Activated naive CD4-positive, alpha-beta T cell (primary cell): ENCODE results near the gene VAMP8.
A peak's percentile ranks its signal among the peaks of the same experiment; 100 is the strongest.
"Not testable (repeated sequence)": the region's sequence is repeated elsewhere in the genome, so short reads cannot be mapped to it uniquely, and the experiment has no call there.

ENCODE experiments used
- DNase-seq, 4 experiments: peaks; one replicate each; lab custom pipeline; 2025; lab: John Stamatoyannopoulos, UW

VAMP8 gene

DNA sequence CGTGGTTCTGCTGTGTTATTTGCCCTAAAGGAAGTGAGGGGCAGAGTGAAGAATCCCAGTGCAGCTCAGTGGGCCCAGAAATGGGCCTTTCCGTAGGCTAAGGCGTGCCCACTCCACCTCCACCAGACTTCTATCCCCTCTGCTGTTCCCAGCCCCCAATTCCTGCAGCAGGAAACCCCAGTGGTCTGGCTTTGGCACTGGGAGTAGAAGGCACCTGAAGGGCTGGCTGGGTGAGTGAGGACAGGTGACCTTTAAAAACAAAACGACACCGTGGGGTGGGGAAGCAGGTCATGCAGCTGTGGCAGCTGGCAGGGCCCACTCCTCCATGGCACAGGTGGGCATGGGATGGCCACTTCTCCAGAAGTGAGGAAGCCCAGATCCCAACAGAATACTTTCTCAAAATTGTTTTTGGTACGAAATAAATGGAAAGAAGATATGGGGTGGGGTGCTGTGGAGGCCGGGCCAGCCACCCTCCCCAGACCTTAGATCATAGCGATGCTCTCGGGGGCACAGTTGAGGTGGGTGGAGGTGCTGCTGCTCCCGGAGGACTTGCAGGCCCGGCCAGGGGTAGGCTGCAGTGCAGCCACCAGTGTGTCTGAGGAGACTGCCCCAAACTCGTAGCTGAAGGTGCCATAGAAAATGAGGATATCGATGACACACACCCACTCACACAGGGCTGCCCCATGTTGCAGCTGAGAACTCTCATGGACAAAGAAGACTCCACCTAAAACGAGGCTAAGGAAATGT, 21.4 kb downstream of the VAMP8 start:
- no peak for DNase-seq

DNA sequence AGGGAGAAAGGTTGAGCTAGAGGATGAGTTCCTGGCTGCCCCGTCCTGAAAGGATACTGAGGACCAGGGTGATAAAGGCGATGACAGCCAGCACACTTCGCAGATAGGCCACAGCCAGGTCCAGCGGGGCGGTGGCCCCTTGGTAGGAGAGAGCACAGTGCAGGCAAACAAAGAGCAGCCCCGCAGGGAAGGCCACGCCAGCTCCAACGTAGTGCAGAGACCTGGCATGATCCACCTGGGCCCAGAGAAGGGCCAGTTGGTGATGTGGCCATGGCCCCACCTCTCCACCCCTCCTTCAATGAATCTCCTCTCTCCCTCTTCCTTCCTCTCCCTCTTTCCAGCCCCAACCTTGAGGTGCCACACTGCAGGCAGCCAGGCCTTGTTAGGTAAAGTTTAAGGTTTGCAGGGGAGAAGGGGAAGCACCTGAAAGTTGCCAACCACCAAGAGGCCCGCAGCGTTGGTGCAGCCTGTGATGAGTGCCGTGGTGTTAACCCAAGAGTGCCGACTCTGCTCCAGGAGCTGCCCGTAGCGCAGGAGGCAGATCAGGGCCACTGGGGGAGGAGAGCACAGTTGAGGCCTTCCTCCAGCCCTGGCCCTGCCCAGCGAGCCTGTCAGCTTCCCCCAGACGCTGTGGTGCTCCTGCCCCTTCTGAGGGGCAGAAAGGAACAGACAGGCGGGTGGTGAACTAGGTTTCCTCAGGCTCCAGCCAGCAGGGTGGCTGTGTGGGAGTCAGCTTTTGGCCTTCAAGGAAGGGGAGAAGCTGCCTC, 22.3 kb downstream of the VAMP8 start:
- no peak for DNase-seq

DNA sequence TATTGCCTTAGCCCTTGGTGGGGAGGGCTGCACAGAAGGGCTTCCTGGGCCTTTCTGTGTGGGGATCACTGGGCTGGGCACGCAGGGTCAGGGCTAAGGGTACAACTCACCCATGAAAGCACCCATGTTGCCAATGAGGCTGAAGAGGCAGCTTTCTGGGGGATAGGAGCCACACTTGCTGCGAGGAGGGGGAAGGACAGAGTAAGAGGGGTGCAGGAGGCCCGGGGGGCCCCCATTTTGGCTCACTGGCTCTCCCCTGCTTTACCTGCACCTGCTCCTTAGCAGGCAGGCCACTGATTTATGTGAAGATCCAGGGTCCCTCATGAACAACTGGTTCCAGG, 22.8 kb downstream of the VAMP8 start:
- no peak for DNase-seq

DNA sequence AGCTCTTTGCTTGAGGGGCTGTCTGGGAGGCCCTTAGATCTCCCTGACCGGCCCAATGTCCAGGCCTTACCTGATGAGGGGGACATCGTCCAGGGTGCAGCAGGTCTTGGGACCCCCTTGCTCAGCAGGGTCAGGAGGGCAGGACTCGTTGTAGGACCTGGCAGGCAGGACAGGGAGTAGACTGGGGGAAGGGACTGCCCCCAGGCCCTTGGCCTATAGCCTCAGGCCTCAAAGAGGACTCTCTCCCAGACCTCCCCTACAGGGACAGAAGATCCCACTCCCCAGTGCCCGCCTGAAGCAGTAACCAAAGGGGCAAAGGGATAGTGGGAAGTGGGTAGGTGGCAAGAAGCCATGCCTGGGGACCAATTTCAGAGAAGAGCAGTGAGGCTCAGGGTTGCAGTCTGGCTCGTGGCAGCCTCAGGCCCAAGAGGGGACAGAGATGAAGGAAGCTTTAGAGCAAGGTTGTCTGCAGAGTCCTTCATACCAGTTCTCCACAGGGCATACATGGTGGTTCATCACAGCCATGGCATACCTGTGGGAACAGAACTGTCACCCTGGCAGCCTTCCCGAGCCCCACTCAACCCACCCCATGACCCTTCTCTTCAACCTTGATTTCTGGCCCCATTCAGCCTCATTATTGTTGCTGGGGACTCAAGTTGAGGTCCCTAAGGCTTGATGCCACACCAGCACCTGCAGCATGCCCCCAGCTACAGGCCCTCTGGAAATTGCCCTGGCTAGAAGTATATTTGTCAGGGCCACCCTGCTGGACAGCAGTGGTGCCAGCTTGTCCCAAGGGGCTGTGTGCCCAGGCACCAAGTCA, 23.8 kb downstream of the VAMP8 start:
- DNase-seq = no peak

DNA sequence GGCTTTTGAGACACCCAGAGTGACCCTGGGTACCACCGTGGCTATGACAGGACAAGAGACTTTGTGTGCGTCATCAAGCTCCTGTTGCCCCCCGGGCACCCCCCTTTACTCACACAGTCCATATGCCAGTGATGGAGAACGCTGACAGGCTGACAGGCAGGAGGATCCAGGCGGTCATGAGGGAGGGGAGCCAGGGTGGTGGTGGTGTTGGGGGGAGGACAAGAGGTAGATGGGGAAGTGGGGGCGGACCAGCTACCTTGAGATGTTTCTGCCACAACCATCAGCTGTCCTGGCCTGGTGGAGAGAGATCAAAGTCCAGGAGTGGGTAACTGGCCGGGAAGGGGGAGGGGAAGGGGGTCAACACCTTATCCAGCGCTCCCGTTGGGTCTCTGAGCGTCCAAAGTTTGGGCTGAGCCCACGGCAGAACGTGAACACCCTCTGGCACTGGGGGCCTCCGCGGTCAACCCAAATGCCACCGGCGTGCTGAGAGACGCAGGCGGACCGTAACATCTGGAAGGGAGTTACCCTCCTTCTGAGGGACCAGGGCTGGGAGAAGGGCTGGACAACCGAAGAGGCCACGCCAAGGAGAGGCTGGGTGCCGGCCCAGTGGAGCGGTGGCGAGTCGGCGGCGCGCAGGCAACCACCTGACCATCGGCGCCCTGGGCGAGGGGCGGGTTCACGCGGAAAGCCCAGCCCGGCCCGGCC, 24.5 kb downstream of the VAMP8 start:
- DNase-seq = peak in 1 of 4 experiments; percentile 33

DNA sequence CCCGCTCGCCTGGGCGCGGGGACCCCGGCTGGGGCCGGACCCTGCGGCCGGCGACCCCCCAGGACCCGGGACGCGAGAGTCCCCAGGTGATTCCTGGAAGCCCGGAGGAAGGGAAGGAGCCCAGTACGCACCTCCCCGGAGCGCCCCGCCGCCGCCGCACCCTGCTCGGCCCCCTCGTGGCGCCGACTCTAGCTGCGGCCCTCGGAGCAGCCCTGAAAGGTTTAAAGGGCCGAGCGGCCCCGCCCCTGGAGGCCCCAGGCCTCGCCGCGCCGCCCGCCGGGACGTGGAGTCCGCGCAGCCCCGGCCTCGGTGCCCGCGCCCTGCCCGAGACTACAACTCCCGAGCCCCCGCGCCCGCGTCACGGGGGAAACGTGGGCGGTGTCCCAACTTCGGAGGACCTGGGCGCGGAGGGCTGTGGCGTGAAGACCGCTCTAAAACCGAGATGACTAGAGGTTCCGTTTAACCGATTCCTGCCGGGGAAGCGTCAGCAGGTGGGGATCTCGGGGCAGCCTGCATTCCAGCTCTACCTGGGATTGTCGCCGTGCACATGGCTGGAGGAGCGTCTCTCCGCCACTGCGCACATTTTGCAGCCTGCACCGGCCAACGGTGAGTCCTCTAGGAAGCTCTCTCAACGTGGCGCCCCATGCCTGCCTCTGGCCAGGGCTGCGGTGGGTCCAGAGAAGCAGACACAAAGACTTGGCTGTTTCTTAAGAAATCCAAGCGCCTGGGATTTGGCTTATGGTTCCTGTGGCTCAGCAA, 25.3 kb downstream of the VAMP8 start, which contains the start of gene TMEM150A:
Gene TMEM150A (minus strand): TSS at position 223 of the 759 bp plus-strand sequence. CDS start 750 bp downstream, outside the sequence.
- peak; percentile 51 to 85 (median 66) for DNase-seq

DNA sequence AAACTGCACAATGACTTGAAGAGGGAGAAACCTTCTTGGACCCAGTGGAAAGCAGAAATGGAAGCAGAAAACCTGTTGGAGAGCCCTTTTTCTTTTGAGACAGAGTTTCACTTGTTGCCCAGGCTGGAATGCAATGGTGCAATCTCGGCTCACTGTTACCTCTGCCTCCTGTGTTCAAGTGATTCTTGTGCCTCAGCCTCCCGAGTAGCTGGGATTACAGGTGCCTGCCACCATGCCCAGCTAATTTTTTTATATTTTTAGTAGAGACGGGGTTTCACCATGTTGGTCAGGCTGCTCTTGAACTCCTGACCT, 26.7 kb downstream of the VAMP8 start:
- DNase-seq = not testable (repeated sequence)

DNA sequence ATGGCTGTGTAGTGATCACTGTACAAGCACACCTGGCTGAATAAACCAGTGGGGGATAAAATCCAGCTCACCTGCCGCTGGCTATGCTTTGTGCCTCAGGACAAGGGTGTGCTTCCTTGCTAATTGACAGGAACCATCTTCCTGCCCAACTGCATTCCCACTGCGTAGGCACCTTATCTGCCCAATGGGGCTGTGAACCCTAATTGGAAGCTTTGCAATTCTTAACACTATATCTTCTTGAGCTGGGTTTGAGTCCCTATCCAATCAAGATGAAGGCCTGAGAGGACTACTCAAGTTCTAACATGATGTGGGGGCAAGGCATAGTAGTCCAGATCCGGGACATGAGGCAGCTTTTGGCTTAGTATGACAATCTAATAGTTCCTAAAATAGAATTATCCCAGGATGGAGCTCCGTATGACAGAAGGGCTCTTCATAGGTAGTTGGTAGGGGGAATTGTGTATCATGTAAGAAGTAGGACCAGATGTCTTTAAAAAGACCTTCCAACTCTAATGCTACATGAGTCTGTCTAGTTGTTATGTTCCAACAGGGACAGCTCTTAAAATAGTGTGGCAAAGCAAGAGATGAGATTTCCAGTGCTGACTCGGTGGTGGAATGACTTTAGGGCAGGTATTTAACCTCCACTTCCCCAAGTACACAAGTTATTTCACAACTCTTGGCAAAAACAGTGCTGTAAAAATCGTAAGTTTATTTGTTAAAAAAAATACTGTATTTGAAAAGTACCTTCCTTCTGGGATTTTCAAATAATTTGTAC, 27.4 kb downstream of the VAMP8 start:
- DNase-seq = no peak

DNA sequence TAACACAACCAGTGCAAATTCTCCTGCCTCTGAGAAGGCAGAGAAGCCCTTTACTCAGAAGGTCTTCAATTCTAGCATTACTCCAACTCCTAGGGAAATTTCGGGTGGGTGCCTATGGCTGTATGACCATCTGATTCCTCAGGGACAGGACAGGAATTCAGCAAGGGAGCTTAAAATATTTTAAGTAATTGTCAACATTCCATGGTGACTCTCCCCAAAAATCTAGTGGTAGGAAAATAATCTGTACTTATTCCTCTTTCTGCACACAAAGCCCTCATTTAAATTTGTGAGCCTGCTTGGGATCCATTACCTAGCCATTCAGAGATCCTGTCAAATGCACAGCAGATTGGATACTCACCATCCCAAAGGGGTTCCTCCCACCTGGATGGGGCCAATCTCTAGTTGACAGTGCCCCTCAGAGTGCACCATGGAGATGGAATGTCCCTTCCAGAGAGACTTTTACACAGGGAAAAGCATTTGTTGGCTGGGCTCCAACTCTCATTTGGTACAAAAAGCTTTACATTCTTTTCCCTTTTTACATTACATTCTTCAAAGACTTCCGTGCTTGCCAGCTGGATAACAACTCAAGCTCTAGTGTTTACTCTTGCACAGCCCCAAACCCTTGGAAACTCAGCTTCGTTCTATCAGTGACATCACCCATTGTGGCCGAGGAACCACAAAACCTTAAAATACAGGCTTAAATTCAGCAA, 28.2 kb downstream of the VAMP8 start:
- no peak for DNase-seq

DNA sequence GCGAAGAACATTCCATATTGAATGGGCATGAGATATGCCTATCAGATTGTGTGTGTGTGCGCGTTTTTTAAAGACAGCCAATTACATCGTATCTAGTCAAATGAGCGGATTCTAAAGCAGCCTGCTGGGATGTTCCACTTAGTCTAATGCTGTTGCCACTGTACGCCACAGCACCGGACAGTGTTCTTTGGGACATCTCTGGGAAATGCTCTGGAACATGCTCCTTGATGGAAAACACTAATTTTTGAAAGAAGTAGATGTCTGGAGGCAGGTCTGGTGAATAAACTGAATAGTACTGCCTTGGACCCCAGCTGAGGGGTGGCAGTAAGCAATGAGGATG, 28.7 kb downstream of the VAMP8 start:
- no peak for DNase-seq

DNA sequence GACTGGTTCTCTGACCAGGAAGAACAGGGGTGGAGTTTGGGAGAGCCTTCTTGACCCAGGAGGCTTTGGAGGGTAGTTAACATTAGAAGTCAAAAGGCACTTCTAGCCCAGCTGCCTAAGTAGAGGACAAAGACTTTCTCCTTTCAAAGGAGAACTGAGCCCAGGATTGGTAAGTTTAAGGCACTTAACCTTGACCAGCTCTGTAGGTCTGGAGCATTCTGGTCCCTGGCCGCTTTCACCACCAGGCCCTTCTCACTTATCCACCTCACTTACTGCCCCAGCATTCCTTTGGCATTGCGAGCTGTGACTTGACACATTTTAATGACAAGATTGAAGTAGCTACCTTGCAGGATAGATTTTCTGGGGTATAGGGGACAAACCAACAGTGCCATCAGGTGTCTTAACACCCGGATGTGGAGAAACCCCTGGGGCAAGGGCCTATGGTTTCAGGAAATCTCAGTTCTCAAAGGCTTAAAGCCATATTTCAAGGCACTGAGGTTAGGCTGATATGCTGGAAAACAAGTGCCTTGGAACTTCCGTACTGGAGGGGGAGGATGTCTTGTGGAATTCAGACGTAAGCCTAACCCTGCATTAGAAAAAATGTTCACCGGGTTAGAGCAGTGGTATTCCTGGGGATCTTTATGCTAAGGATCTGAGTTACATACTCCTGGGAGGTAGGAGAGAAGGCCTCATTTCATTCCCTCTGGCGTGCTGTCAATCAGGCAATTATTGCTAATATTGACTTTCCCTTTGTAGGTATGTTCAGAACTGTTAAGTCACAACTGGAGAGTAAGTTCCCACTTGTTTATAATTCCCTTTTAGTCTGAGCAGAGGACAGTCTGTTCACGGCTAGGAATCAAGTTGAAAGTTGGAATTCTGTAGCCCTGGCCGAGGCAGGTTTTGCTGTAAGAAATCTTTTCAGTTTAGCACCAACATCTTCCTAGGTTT, 30.2 kb downstream of the VAMP8 start:
- DNase-seq = no peak

DNA sequence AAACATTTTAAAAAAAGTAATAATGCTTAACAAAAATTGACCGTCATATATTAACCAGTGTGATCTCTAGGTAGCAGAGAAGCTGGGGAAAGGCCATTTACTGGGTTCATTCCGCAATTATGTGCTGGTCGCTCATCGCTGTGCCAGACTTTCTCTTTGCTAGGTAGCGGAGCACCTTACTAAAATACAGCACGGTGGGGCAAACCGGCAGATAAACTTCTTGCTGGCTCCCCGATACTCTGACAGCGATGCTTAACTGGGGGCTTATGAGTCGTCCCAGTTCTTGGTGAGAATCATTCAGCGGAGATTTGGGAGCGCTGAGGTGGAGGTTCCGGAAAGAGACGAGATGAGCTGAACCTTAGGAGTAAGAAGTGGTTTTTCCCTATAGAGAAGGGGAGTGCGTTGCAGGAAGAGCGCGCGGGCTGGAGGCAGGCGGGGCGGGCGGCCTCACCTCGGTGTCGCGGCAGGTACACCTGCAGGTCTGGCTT, 33.9 kb downstream of the VAMP8 start:
- DNase-seq = no peak

DNA sequence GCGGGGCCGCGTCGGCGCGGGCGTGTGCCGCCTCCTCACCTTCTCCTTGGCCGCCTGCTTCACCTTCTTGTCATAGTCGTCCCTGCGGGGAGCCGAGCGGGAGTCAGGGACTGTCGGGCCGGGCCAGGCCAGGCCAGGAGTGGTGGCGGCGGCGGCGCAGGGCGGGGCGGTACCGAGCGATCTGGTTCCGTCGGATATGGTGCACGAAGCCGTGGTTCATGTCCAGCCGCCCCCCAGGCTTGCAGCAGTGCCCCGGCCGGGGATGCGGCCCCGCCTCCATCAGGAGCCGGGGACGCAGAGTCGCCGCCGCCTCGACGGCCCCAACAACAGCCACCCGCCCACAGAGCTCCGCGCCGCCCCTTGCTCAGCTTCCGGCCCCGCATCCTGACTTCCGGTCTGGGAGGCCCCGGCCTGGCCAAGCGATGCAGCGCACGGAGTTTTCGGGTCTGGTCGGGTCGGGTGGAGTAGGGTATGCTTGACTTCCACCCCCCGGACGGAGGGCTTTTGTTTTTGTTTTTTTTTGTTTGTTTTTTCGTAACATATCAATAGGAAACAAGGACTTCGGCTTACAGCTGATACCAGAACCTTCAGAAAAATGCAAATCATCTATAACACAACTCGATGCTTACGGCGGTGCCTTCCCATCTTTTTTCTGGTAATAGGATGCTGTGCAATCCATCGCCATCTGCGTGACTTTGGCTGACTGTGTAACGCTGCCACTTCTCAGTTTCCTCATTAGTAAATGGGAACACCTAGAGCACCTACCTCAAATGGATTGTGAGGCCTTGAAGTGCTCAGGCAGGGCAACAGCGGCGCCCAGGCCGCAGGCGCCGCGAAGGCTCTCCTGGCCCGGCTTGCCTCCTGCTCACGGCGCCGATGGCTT, 34.6 kb downstream of the VAMP8 start, which contains the start of gene C2orf68:
Gene C2orf68 (minus strand): TSS at position 362 of the 883 bp plus-strand sequence. CDS start 82 bp downstream, at position 280.
- DNase-seq = peak; percentile 57 to 74 (median 63)

DNA sequence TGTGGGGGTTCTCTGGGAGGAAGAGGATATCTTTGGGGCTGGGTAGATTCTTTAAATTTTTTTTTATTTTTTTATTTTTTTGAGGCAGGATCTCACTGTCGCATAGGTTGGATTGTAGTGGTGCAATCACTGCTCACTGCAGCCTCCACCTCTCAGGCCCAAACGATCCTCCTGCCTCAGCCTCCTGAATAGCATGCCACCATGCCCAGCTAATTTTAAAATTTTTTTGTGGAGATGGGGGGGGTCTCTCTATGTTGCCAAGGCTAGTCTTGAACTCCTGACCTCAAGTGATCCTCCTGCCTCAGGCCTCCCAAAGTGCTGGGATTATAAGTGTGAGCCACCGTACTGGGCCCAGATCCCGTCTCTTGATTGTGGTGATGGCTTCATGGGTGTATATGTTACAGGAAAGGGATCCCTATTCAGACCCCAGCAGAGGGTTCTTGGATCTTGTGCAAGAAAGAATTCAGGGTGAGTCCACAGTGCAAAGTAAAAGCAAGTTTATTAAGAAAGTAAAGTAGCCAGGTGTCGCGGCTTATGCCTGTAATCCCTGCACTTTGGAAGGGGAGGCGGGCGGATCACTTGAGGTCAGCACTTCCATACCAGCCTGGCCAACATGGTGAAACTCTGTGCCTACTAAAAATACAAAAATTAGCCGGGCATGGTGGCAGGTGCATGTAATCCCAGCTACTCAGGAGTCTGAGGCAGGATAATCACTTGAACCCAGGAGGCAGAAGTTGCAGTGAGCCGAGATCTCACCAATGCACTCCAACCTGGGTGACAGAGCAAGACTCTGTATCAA, 36.5 kb downstream of the VAMP8 start:
- no peak for DNase-seq

DNA sequence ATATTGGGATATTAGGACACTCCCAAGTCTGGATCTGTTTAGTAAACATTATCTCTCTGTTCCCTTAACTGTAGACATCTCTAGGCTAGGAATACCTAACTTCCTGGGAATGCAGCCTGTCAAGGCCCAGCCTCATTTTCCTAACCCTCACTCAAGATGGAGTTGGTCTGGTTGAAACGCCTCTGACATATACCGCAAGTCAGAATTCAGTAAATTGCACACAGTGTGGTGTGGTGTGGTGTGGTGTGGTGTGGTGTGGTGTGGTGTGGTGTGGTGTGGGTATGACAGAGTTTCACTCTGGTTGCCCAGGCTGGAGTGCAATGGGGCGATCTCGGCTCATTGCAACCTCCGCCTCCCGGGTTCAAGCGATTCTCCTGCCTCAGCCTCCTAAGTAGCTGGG, 37.4 kb downstream of the VAMP8 start:
- not testable (repeated sequence) for DNase-seq

DNA sequence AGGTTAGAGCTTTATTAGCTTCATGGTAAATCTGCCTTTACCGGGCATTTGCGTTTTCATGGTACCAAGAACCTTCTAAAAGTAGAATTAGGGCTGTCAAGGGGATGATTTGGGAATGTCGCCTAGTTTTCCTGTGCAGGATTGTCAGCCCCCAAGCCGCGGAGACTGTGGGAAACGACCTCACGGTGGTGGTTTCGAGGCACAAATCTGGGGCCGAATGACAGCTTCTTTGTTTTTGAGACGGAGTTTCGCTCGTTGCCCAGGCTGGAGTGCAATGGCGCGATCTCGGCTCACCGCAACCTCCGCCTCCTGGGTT, 38.0 kb downstream of the VAMP8 start:
- DNase-seq = no peak

DNA sequence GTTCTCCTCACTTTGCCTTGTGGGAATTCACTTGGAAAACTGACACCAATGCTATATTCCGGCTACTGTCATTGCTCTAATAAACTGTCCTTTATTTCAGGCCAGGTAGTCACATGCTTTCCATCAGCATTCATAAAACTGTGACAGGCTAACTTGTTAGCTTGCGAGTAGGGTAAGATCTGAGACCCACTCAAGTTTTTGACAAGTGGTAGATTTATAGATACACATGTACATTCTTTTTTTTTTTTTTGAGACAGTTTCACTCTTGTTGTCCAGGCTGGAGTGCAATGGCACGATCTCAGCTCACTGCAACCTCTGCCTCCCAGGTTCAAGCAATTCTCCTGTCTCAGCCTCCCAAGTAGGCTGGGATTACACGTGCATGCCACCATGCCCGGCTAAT, 40.3 kb downstream of the VAMP8 start:
- DNase-seq = not testable (repeated sequence)
